Astrocyte (in vitro differentiated cells and primary cell): ENCODE measurements around the gene TOLLIP. TPM values are rescaled to one million over a fixed set of nuclear protein-coding genes. Genes with fewer than 3 reads are reported as not detected.

Experiments used
- DNase-seq: peaks from one replicate; pipeline ENCODE4 v3.0.0-alpha.2; 2010; ENCODE audit warnings: low read depth
- FAIRE-seq: peaks from 2 replicates; lab custom pipeline; 2011; peaks lifted over from hg19 to GRCh38; lab: Jason Lieb, UNC
- H2AFZ ChIP-seq: 2 replicates; pipeline ENCODE4 v1.6.0; 2012; ENCODE audit warnings: low read depth, low read length, inconsistent platforms
- H3K27ac ChIP-seq: 2 replicates; pipeline ENCODE4 v1.5.1; 2011; ENCODE audit warnings: low read depth, low read length, inconsistent platforms
- H3K27me3 ChIP-seq: 2 replicates; pipeline ENCODE4 v1.6.0; 2011; ENCODE audit warnings: low read length, inconsistent platforms; ENCODE audit not compliant: insufficient read depth
- H3K36me3 ChIP-seq: 2 replicates; pipeline ENCODE4 v1.5.1; 2011; ENCODE audit warnings: low read length, inconsistent platforms; ENCODE audit not compliant: insufficient read depth
- H3K4me1 ChIP-seq: 2 replicates; pipeline ENCODE4 v1.5.1; 2011; ENCODE audit warnings: low read length, inconsistent platforms; ENCODE audit not compliant: insufficient read depth
- H3K4me2 ChIP-seq: 2 replicates; pipeline ENCODE4 v1.6.0; 2012; ENCODE audit warnings: low read length, inconsistent platforms
- H3K4me3 ChIP-seq: 2 replicates; pipeline ENCODE4 v1.5.1; 2011; ENCODE audit warnings: low read depth, mild to moderate bottlenecking, low read length, inconsistent platforms; ENCODE audit not compliant: insufficient read depth
- H3K79me2 ChIP-seq: 2 replicates; pipeline ENCODE4 v1.6.0; 2012; ENCODE audit warnings: mild to moderate bottlenecking, low read length, inconsistent platforms; ENCODE audit not compliant: insufficient read depth
- H3K9ac ChIP-seq: 2 replicates; pipeline ENCODE4 v1.6.0; 2012; ENCODE audit warnings: mild to moderate bottlenecking, low read length, inconsistent platforms
- H3K9me3 ChIP-seq: 2 replicates; pipeline ENCODE4 v1.5.1; 2012; ENCODE audit warnings: low read depth, mild to moderate bottlenecking, low read length, inconsistent platforms; ENCODE audit not compliant: insufficient read depth
- H4K20me1 ChIP-seq: 2 replicates; pipeline ENCODE4 v1.6.0; 2012; ENCODE audit warnings: low read length, inconsistent platforms; ENCODE audit not compliant: insufficient read depth
- H3K27ac Mint-ChIP-seq: one replicate; pipeline ENCODE4 v1.8.0; 2021; ENCODE audit warnings: mild to moderate bottlenecking, mixed read lengths; ENCODE audit not compliant: unreplicated experiment
- H3K27me3 Mint-ChIP-seq: one replicate; pipeline ENCODE4 v1.8.0; 2021; ENCODE audit warnings: low read depth, mixed read lengths; ENCODE audit not compliant: unreplicated experiment
- H3K36me3 Mint-ChIP-seq: one replicate; pipeline ENCODE4 v1.8.0; 2021; ENCODE audit warnings: low read depth, mixed read lengths; ENCODE audit not compliant: unreplicated experiment
- H3K4me1 Mint-ChIP-seq: one replicate; pipeline ENCODE4 v1.8.0; 2021; ENCODE audit warnings: low read depth, mixed read lengths; ENCODE audit not compliant: unreplicated experiment
- H3K4me3 Mint-ChIP-seq: one replicate; pipeline ENCODE4 v1.8.0; 2021; ENCODE audit warnings: mild to moderate bottlenecking, moderate library complexity, mixed read lengths; ENCODE audit not compliant: unreplicated experiment
- H3K9me3 Mint-ChIP-seq: one replicate; pipeline ENCODE4 v1.8.0; 2021; ENCODE audit warnings: mild to moderate bottlenecking, mixed read lengths; ENCODE audit not compliant: unreplicated experiment
- CTCF ChIP-seq: IDR thresholded peaks from 2 replicates; pipeline ENCODE4 v1.5.1; 2011; ENCODE audit warnings: low read depth, mild to moderate bottlenecking, inconsistent platforms, low read length, moderate library complexity; ENCODE audit not compliant: insufficient read depth
- EZH2 ChIP-seq: IDR thresholded peaks from 2 replicates; pipeline ENCODE4 v1.6.1; 2012; ENCODE audit warnings: mild to moderate bottlenecking, low read length, inconsistent platforms; ENCODE audit not compliant: insufficient read depth
- total RNA-seq: library from RNA; stranded (reverse); gene quantifications from 2 replicates; pipeline ENCODE4 v1.2.1, GENCODE V29; 2021

The TOLLIP gene
- total RNA-seq, 1 donor from 2014 or later: 46.4 TPM

GRCh38 chr11:1354125-1354938 lies 44.9 kb upstream of the TOLLIP start:
- no peak overlapping the region for H3K4me2 ChIP-seq
- FAIRE-seq: no peak
- no peak for DNase-seq
- no peak overlapping the region for H3K4me3 Mint-ChIP-seq
- H3K27ac ChIP-seq: no peak overlapping the region
- H3K36me3 Mint-ChIP-seq: no peaks in the 10 kb centered on the region
- TF ChIP-seq EZH2: no peak
- no peaks in the 10 kb centered on the region for H3K36me3 ChIP-seq
- no peak overlapping the region for H3K27ac Mint-ChIP-seq
- no peak overlapping the region for H3K4me3 ChIP-seq
- H2AFZ ChIP-seq: no peak overlapping the region
- H4K20me1 ChIP-seq: no peaks in the 10 kb centered on the region
- no peaks in the 10 kb centered on the region for H3K9me3 ChIP-seq
- H3K27me3 Mint-ChIP-seq: peaks cover 15% of the 10 kb centered on the region
- H3K4me1 Mint-ChIP-seq: no peaks in the 10 kb centered on the region
- H3K79me2 ChIP-seq: no peaks in the 10 kb centered on the region
- peaks cover 6% of the 10 kb centered on the region for H3K27me3 ChIP-seq
- no peaks in the 10 kb centered on the region for H3K4me1 ChIP-seq
- no peak overlapping the region for H3K9ac ChIP-seq
- H3K9me3 Mint-ChIP-seq: no peaks in the 10 kb centered on the region

- Histone ChIP-seq H3K79me2 (no peaks in the 10 kb centered on the region), H2AFZ (no peak overlapping the region), H3K27ac (no peak overlapping the region), H3K4me2 (no peak overlapping the region), H3K4me1 (no peaks in the 10 kb centered on the region), H3K36me3 (no peaks in the 10 kb centered on the region), H3K9me3 (no peaks in the 10 kb centered on the region), H4K20me1 (no peaks in the 10 kb centered on the region), H3K27me3 (peaks cover 6% of the 10 kb centered on the region), H3K4me3 (no peak overlapping the region), H3K9ac (no peak overlapping the region)
- H3K27ac Mint-ChIP-seq: no peak overlapping the region
- no peaks in the 10 kb centered on the region for H3K9me3 Mint-ChIP-seq
- H3K4me1 Mint-ChIP-seq: no peaks in the 10 kb centered on the region
- TF ChIP-seq EZH2 (no peak), CTCF (no peak)
- peaks cover 17% of the 10 kb centered on the region for H3K27me3 Mint-ChIP-seq
- H3K36me3 Mint-ChIP-seq: no peaks in the 10 kb centered on the region
- FAIRE-seq (no peak), DNase-seq (no peak)
- H3K4me3 Mint-ChIP-seq: no peak overlapping the region
Observed at GRCh38 chr11:1353383-1354124, 44.1 kb upstream of the TOLLIP start.

- no peak for FAIRE-seq
Observed at GRCh38 chr11:1352696-1353382, 43.4 kb upstream of the TOLLIP start.

More at GRCh38 chr11:1352696-1353382, 43.4 kb upstream of the TOLLIP start:
- Histone ChIP-seq H3K27ac (no peak overlapping the region), H3K4me2 (no peak overlapping the region), H2AFZ (no peak overlapping the region), H3K9me3 (no peaks in the 10 kb centered on the region), H3K9ac (no peak overlapping the region), H3K27me3 (peaks cover 8% of the 10 kb centered on the region), H3K79me2 (no peaks in the 10 kb centered on the region), H3K4me3 (no peak overlapping the region), H3K36me3 (no peaks in the 10 kb centered on the region), H3K4me1 (no peaks in the 10 kb centered on the region), H4K20me1 (no peaks in the 10 kb centered on the region)
- no peak for DNase-seq
- no peaks in the 10 kb centered on the region for H3K9me3 Mint-ChIP-seq
- H3K4me3 Mint-ChIP-seq: no peak overlapping the region
- H3K27ac Mint-ChIP-seq: no peak overlapping the region
- no peaks in the 10 kb centered on the region for H3K36me3 Mint-ChIP-seq
- H3K27me3 Mint-ChIP-seq: peaks cover 20% of the 10 kb centered on the region
- no peaks in the 10 kb centered on the region for H3K4me1 Mint-ChIP-seq
- TF ChIP-seq EZH2: no peak
- TF ChIP-seq CTCF: no peak
